HUDEP-2 (cell line): Measurements from ENCODE around the gene PEMT.
A peak's percentile ranks its signal among the peaks of the same experiment; 100 is the strongest.

Source experiments
- DNase-seq, 76 experiments: peaks; one replicate each; lab custom pipeline; 2025; ENCODE audit not compliant: unreplicated experiment in 76 of 76; lab: John Stamatoyannopoulos, UW

PEMT gene

DNA sequence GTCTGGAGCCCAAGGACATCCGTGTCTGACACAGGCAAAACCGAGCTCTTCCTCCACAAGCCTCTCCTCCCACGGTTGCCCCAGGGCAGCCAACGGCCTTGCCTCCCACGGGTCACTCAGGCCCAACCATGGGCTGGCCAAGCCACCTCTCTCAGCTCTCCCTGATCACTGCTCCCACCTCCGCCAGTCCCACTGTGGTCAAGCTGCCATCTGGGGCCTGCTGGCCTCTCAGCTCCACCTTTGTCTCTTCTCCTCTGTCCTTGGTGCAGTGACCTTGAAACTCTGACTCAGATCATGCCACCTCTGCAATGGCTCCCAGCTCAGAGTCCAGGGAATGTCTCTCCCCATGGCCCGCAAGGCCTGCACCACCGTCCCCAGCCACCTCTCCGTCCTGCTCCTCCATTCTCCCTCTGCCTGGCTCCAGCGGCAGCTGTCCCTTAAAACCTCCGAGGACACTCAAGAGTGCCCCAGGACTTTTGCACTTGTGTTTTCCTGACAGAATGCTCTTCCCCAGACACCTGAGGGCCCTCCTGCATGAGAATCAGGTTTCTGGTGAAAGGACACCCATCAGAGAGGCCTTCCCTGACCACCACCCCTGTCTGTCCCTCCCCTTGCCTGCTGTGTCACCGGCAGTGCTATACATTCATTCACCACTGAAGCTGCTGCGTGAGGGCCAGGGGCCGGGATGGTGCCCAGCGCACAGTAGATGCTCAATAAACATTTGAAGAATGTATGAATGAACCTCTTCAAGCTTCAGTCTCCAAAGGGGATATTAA, 19.3 kb downstream of the PEMT start:
- peak in 4 of 76 experiments; percentile 5 to 36 (median 9) for DNase-seq

DNA sequence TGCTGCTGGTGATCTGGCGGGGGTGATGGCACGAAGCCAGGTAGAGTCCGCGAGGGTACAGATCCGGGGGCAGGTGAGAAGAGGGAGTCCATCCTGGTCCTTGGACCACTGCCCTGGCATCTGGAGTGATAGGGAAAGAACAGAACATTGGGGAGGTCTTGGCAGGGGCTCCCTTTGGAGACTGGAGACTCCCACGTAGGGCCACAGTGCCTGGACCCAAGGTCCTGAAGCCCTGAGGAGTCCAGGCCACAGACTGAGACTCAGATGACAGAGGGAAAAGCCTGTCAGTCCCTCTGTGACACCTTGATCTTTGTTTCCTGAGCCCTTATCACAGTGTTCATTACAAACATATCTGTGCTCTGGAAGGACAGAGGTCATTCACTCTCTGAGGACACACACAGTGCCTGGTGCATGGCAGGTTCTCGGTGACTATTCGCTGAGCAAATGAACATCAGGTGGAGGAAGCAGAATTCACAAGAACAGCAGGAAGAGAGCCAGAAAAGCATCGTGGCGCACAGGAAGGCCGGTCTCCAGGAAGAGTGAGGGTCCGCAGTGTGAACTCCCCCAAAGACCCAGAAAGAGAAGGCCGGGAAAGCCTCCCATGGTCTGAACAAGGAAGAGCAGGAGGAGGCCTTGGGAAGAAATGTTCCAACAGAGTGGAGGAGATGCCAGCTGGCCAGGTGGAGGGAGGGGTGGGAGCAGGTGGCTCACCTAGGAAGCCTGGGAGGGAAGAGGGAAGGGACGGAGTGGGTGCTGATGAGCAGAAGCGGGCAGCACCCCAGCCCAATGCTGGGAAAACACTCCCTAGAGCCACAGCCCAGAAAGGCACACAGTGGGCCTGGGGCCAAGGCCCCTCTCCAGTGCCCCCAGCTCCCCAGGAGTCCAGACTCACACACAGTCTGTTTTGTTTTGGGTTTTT, 20.5 kb downstream of the PEMT start:
- no peak for DNase-seq

DNA sequence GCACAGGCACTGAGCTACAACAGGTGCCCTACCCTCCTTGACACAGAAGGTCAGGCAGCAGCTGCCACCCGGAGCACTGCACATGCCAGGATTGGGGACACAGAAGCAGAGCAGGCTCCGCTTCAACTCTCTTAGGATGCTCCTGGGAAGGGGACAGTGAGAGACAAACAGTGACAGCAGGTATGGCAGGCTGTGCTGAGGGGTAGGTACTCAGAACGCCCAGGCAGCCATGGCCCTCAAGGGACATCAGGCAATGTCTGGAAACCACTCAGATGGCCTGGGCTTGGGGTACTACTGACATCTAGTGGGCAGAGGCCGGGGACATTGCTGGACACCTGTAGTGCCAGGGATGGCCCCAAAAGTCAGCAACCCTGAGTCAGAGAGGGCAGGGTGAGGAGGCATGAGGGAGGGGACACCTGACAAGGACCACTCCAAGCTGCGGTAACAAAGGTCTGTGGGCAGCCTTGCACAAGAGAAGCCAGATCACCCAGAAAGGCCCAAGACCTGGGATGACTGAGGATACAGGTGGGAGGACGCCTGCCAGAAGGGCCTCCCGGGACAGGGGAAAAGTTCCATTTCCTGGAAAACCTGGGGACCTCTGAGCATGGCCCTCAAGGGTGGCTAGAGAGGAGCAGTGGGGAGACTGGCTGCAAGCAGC, 21.2 kb downstream of the PEMT start:
- peak in 28 of 76 experiments; percentile 1 to 44 (median 12) for DNase-seq

- DNase-seq = no peak
Observed at GRCh38 chr17:17569691-17570090, 21.8 kb downstream of the PEMT start.

DNA sequence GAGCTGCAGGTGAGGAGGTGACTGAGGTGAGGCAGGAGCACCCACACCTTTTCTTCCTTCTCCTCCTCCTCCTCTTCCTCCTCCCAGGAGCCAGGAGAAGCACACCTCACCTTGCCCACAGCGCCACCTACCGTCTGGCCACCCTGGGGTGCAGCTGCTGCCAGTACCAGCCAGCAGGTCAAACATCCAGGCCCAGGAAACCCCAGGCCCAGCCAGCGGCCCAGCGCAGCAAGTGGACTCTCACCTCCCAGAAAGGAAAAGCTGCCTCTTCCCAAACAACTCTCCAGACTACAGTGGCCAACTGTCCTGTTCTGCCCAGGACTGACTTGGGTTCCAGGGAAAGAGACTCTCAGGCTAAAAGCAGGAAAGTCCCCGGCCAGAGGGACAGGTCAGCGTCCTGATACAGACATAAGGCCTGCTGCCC, 22.7 kb downstream of the PEMT start:
- peak in 62 of 76 experiments; percentile 8 to 89 (median 58) for DNase-seq

- no peak for DNase-seq
Observed at GRCh38 chr17:17567631-17568030, 23.9 kb downstream of the PEMT start.

DNA sequence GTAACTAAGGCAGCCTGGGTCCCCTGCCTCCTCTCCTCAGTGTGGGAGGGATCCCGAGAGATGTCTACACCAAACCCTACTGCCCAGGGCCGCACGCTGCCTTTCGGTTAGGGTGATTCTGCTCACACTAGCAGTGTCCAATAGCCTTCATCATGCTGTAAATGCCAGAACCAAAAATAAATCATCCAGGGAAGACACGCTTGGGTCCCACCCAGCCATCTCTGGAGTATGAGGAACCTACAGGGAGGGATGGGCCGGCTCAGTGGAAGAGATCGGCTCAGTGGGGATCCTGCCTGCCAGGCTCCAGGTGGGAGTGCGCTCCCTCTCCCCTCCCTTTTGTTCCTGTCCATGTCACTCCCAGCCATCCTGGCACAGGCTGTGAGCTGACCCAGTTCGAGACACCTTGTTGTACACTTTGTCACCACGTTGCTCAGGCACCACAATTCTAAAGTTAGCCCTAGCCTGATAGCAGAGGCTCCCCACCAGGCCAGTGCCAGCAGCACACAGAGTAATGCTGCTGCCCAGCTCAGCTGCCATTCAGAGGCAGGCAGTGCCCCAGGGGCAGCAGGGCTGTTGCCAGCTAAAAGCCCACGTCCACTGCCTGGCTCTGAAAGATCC, 24.5 kb downstream of the PEMT start:
- DNase-seq = no peak

GRCh38 chr17:17565471-17566339, 25.8 kb downstream of the PEMT start:
- DNase-seq = no peak

DNA sequence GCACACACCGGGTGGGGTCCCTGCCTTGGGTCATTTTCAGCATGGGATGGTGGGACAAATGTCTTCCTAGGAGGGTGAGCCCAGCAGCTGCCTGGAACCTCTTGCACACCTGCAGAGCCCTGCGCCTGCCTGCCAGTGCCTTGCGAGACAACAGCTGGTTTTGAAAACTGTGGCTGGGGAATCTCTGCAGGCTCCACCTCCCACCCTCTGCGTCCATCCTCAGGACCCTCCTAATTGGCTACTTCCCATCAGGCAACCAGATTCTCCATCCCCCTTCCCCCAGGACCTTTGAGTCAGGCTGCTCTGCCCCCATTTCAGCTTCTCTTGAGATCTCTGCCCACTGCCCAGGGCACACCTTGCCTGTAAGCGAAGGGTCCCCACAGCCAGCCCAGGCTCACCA, 26.6 kb downstream of the PEMT start:
- no peak for DNase-seq

DNA sequence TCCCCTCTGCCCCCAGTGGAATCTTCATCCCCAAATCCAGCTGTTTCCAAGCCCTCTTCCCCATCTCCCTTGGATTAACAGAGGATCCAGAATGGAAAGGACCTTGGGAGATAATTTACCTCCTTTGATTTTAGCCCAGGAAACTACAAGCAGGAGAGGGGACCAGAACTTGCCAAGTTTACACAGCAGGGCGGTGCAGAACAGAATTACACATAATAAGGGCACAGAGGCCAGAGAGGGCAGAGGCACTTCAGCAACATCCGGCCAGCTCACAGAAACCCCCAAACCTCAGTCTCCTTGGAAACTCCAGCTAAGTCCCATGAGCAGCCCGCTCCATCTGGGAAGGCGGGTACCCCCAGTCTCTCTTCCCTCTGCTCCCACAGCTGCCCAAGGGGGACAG, 27.2 kb downstream of the PEMT start:
- no peak for DNase-seq

GRCh38 chr17:17563530-17563929, 28.0 kb downstream of the PEMT start:
- DNase-seq = no peak

GRCh38 chr17:17562146-17562511, 29.4 kb downstream of the PEMT start:
- DNase-seq = no peak

DNA sequence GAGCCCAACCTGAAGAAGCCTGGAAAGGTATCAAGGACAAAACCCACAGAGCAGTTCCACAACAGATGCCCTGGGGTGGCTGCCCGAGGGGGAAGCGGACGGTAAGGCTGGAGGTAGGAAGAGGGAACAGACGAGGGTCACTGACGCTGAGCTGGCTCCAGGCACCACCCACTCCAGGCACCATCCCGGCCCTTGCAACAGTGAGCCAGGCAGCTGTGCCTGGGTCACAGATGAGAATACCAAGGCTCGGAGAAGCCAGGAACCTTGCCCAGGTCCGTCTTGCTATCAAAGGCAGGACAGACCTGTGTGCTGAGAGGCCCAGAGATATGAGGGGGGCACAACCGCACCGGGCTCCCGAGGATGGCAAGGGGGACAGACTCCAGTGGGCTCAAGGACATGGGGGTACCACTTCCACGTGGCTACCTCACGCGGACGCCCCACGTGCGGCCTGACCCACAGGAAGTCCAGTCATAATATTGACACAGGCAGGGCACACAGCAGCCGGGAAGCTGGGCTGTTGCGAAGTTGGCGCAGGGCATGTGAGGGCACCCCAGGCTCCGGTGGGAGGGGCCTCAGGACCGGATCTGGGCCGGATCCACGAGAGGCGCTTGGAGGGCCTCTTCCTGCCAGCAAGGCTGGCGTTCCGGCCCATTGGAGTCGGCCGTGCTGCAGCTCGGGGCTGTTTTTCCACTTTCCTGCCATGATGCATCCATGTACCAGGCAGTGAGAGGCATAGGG, 29.9 kb downstream of the PEMT start:
- no peak for DNase-seq

- DNase-seq = no peak
Observed at GRCh38 chr17:17560975-17561374, 30.5 kb downstream of the PEMT start.

DNA sequence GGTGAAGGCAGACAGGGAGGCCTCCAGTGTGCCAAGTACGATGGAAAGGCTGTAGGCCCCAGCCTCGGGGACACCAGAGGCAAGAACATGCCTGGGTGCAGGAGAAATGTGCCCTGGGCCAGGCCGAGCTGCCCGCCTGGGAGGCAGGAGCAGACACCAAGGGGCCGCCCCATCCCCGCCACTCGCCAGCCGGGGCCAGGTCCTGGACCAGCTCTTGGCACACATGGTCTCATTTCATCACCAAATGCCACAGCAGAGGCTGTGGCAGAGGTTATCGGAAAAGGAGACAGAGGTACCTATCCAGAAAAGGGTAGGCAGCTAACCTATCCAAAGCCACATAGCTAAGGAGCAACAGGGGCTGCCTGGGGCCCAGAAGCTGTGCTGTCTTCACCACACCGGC, 31.3 kb downstream of the PEMT start:
- no peak for DNase-seq

- no peak for DNase-seq
Observed at GRCh38 chr17:17559164-17559563, 32.3 kb downstream of the PEMT start.

DNA sequence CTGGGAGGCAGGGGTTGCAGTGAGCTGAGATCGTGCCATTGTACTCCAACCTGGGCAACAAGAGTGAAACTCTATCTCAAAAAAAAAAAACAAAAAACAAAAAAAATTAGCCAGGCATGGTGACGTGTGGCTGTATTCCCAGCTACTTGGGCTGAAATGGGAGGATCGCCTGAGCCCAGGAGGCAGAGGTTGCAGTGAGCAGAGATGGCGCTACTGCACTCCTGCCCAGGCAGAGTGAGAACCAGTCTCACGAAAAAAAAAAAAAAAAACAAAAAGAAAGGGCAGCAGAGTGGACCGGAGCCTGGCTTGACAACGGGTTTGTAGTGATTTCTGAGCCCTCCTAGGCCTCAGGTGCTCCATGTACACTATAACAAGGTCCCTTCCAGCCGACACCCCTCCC, 33.1 kb downstream of the PEMT start:
- no peak for DNase-seq

DNA sequence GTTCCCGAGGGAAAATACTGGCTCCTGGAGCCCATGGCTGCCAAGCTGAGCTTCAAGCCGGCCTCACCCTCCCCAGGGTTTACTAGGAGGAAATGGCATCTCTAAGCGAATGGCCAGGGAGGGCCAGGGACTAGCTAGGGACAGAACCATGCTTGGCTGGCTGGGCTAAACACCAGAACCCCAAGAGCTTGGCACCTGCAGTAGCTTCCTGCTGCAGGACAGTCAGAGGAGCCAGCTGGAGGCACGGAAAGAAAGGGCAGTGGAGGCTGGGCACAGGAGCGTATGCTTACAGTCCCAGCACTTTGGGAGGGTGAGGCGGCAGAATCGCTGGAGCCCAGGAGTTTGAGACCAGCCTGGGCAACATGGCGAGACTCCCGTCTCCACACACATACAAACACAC, 33.7 kb downstream of the PEMT start:
- no peak for DNase-seq

GRCh38 chr17:17556671-17557070, 34.8 kb downstream of the PEMT start:
- no peak for DNase-seq
